ENCODE data around the gene MAML3.
A peak's percentile ranks its signal among the peaks of the same experiment; 100 is the strongest.

Gene MAML3

GRCh38 chr4:140068271-140068670, 85.7 kb downstream of the MAML3 start:
- DNase-seq = no peak

DNA sequence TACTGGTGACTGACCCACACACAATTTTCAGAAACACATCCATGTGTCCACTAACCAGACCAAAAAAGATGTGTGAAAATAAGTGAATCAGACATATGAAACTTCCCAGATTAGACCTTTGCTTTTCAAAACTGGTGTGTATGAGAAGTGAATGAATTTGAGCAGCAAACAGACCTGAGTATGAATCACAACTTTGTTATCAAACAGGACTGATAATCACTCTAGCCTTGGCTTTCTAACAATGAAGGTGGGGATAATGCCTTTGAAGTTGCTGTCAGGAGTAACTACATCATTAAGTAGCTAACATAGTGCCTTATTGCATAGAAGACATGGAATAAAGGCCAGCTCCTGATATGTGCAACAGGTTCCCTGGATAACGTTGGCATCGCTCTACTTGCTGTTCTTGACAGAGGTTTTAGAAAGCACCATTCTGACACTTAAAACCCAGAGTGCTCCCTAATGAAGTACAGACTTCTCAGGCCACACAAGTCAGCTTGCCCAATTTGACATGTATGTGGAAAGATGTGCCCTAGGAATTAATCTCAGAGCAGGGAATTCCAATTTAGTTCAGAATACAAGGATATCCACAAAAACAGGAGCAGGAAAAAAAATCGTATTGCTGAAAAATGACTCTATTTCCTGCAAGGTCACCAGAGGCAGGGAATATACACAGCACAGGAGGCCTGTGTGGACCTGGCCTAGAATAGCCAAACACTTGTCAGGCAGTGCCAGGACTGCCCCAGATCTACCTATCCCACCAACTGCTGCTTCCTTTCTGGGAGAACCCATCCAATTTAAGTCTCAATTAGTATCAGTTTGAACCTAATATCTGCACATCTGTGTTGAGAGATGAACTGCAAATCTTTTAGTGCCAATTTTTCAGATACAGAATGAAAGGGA, 87.7 kb downstream of the MAML3 start:
- DNase-seq = no peak

DNA sequence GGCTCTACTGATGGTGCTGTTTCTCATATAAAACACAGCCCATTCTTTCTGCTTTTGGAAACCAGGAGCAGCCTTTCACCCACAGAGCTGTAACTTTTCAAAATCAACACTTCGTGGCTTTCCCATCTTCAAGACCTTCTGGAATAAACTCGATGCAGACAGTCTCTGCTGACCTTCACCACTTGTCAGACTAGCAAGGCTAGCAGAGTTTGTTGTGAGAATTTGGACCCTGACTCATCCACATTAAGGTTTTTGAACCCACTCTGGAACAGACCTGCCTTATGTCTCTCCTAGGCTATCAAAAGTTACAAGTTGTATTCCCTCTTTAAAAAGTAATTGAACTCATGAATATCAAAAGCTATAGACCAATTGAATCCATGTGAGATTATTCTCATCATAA, 88.6 kb downstream of the MAML3 start:
- DNase-seq = no peak

DNA sequence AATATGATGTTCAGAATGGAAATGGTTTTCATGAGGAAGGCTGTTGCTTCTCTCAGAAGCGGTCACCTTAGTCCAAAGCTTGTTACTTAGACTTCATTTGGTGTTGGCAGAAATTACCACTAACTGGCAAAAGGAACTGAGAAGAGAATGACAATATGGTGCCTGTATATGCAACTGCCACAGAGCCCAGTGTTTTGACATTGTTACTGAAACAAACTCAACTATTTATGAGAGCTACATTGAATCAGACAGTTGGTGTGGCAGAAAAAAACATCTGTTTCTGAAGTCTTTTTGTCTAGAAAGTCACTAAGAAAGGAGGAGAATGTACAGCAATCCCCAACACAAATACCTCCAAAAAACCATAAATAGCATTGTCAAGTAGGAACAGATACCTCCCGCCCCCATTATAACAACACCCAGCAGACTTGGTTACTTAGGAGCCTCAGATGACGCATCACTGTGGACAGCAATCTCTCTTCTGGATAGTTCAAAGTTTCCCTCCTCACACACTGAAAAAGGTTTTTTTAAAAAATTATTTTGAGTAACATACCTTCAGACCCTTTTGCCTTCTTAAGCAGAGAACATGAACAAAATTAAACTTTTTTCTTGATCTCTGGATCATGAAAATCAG, 92.2 kb downstream of the MAML3 start:
- DNase-seq = no peak

- no peak for DNase-seq
Observed at GRCh38 chr4:140061194-140061593, 92.8 kb downstream of the MAML3 start.

DNA sequence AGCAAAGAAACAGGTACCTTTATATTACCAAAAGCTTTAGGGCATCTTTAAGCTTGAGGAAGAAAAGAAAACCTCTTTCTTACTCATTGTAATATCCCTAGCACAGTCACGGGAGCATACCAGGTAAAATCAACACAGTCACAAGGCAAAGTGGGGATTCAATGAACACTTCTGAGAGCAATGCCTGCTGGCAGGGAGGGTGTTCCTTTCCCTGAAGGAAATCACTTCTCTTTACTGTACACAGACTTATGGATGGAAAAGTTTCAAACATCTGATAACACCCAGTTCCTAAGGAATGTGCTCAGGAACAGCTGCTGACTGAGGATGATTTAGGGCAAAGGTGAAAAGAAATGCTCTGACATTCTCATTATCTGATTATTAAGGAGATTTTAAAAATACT, 94.8 kb downstream of the MAML3 start:
- DNase-seq = no peak

- DNase-seq = no peak
Observed at GRCh38 chr4:140057701-140058100, 96.3 kb downstream of the MAML3 start.

DNA sequence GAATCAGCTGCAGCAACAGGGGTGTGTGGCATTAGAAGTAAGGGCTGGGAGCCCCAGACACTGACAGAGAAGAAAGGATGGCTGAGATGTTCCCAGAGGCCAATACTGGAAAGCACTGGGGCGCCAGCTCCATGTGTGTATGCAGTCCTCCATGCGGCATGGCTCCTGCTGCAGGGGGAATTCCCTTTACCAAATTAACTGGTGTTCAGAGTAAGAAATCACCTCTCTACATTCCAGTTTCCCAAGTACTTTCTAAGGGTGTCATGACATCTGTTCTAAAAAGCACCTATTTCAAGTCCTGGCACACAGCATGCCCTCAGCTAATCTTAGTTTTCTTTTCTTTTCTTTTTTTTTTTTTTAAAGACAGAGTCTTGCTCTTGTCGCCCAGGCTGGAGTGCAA, 98.0 kb downstream of the MAML3 start:
- peak; percentile 38 for DNase-seq

- DNase-seq = no peak
Observed at GRCh38 chr4:140054861-140055260, 99.1 kb downstream of the MAML3 start.

- no peak for DNase-seq
Observed at GRCh38 chr4:140053185-140053584, 100.8 kb downstream of the MAML3 start.

DNA sequence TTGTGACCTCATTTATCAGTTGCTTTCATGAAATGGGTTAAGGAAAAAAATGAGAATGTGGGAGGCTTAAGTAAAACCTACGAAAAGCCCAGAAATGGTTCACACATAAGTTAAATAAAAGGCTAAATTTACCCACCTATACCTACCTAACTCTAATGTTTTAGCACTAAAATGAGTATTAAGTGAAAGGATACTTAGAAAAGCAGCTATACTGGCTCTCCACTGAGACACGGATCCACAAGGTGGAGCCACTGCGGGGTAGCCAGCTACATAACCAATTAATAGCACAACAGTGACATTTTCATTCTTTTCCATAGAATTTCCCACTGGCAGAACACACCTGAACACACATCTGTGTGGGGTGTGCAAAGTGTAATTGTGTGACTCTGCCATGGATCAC, 101.9 kb downstream of the MAML3 start:
- DNase-seq = no peak

GRCh38 chr4:140049849-140050637, 103.9 kb downstream of the MAML3 start:
- peak; percentile 80 for DNase-seq

GRCh38 chr4:140049024-140049848, 104.7 kb downstream of the MAML3 start:
- peak; percentile 84 for DNase-seq

DNA sequence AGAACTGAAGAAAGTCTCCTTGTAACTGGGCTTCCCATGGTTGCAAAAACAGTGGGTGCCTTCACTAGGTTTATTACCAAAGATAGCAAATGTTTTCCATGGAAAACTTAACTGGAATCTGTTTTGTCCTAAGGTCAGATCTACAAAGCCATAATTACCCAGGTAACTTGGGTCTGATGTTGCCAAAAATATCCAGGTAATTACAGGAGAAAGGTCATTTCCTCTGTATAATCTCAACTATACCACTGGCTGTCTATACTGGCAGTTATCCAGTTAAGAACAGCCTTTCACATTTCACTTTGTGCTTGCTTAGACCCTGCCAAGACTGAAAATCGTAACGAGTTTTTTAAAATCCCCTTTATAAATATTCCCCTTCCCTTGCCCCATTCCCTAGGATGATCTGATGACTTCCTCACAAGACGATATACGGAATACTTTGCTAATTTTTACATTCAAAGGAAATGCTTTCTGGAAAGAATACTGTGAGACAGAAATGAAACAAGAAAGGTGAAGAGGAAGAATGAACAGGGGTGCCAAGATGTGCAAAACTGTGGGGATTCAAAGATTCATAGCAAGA, 105.5 kb downstream of the MAML3 start:
- no peak for DNase-seq

DNA sequence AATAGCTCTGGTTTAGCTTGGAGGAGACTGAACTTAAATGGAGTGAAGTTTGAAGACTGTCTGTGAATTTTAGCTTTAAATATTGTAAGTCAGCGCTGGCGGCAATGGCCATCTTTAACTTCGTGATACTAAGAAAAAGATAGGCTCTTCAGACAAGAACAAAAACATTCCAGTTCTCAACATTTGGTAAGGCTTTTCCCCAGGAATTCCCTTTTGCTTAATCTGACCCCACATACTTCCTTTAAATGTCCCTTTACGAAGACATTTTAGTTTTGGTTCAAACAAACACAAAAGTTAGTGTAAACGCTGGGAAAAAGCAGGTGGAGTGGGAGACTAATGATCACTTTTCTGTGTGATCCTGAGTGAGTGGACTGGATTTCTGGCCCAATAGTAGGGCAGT, 106.2 kb downstream of the MAML3 start:
- DNase-seq = no peak

DNA sequence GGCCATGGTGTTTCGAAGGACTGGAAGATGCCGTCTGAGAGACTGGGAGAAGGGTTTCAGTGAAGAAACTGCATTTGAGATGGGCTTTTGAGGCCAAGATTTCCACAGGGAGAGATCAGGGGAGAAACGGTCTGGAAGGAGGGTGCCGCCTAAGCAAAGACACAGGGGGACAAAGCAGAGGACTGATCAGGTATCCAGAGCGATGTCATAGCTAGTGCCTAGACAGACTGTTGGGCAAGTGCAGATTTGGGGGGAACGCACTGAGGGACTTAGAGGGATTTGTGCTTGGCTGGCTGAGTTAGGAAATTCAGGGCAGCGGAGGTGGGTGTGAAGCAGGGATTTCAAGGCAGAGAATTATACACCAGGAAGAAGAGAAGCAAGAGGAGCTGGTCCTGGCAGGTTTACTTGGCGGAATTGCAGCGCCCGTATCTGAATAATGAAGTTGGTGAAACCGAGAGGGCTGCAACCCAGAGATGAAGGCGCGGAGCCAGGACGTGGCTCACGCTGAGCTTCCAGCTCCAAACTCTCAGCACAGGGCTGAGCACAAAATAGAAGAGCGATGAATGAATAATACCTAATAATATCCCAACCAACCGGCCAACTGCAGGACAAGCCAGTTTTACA, 106.9 kb downstream of the MAML3 start:
- DNase-seq = no peak

GRCh38 chr4:140046543-140046942, 107.4 kb downstream of the MAML3 start:
- DNase-seq = no peak

DNA sequence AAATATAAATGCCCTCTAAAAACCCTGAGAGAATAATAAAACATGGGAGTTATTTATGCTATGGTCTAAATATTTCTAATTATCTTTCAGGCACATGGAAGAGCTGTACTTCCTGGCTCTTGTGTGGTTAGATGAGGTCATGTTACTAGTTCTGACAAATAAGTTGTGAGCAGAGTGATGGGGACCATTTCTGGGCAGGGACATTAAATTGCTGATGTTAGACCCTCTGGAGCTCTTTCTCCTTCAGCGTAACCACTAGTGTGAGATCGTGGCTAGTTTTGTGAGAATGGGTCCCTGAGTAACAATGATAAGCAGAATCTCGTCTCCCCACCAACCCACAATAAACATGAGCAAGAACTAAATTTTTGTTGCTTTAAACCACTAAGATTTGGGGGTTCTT, 108.0 kb downstream of the MAML3 start:
- no peak for DNase-seq

- DNase-seq = no peak
Observed at GRCh38 chr4:140044337-140044902, 109.6 kb downstream of the MAML3 start.

- DNase-seq = no peak
Observed at GRCh38 chr4:140042634-140043033, 111.3 kb downstream of the MAML3 start.

DNA sequence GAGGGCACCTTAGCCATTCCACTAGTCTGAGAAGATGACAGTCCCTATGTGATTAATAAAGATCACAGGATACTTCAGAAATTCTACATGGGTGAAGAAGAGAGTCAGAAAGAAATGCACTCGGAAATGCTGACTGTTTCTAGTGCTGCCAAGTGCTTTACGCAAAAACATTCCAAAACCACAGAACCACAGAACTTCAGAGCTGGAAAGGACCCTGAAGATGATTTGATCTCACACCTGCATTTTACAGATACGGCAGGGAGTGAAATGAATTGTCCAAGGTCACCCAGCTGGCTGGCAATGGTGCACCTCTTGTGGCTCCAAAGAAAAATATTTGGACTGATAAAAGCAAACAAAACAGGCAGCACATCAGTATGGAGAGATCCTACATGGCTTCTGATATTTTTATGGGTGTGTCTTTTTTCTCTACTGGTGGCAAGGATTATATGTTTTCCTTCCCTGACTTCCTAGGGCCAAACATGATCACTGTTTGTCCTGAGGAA, 115.9 kb downstream of the MAML3 start:
- DNase-seq = no peak

Measured in DMS 273 treated with DMSO at 0.1 percent for 48 hours (cell line).